ENCODE data around the gene EP400. TPM values are rescaled to one million over a fixed set of nuclear protein-coding genes. Genes with fewer than 3 reads are reported as not detected.
A peak's percentile ranks its signal among the peaks of the same experiment; 100 is the strongest.

The EP400 gene
- total and polyA plus RNA-seq, 9 of the 15 experiments (the other 6 are each of a cell fraction or from before 2014, with no cell fraction given), result 4.5 to 58.0 (median 7.0) TPM

DNA sequence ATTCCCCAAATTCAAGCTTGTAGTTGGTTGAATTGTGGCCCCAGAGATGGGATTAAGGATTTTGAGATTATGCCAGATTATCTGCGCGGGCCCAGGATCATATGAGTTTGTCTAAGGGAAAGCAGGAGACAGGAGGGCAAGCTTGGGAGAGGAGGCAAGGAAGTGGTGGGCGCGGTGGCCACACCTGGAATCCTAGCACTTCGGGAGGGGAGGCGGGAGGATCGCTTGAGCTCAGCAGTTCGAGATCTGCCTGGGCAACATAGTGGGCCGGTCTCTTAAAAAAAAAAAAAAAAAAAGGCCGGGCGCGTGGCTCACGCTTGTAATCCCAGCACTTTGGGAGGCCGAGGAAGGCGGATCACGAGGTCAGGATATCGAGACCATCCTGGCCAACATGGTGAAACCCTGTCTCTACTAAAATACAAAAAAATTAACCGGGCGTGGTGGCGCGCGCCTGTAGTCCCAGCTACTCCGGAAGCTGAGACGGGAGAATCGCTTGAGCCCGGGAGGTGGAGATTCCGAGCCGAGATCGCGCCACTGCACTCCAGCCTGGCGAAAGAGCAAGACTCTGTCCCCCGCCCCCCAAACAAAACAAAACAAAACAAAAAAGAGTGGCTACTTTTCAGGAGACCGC is 21.5 kb upstream of the EP400 start:
- H2AFZ ChIP-seq (ENCODE audit: low read depth, low read length), result peak overlapping the region; percentile 93
- peak overlapping the region; percentile 87 for H3K4me2 ChIP-seq (ENCODE audit: insufficient read depth, low read length)
- WGBS (ENCODE audit: insufficient coverage, low coverage, missing lambda C conversion rate), result 10% methylated on average over 26 of the region's 33 CpGs
- no peaks in the 10 kb centered on the region for H3K9me1 ChIP-seq (ENCODE audit: control insufficient read depth, insufficient read depth, low read length)
- peak in 2 of 4 experiments; percentile 12 to 73 for DNase-seq (ENCODE audit: extremely low read depth in 1 of 4, low spot score in 3 of 4)
- ChIA-PET CTCF (ENCODE audit: low intra/inter-chr PET ratio) (interaction anchor here (0.5 to 1.5 kb wide), 2 partner anchors 21 to 28 kb away, joined by 3 to 4 read pairs; partner anchors contain the start of gene EP400), POLR2A (interaction anchor here (1.1 to 2.6 kb wide), 4 partner anchors 9 to 66 kb away, joined by 3 to 11 read pairs (median 4); no protein-coding TSS in a partner anchor)
- peaks cover 36% of the 10 kb centered on the region for H3K79me2 ChIP-seq (ENCODE audit: control insufficient read depth, insufficient read depth, low read length)
- H4K20me1 ChIP-seq (replicated peaks; ENCODE audit: control insufficient read depth, insufficient read depth, low read length), result peaks cover 3% of the 10 kb centered on the region
- peaks cover 30% of the 10 kb centered on the region for H3K36me3 ChIP-seq (ENCODE audit: control insufficient read depth, insufficient read depth, low read length)
- H3K27ac ChIP-seq (ENCODE audit: extremely low read depth, low read depth, low read length), result peak overlapping the region; percentile 93
- H3K27me3 ChIP-seq (ENCODE audit: control insufficient read depth in 2 of 2, insufficient read depth in 2 of 2, low read length in 2 of 2), result no peaks in the 10 kb centered on the region
- H3K9ac ChIP-seq (ENCODE audit: insufficient read depth in 1 of 2, low read depth in 2 of 2, low read length in 2 of 2), result peak overlapping the region; percentile 79 to 96
- peaks cover 14 to 38% of the 10 kb centered on the region in 2 experiments; a peak in 4 of 5 replicates for H3K4me1 ChIP-seq (replicated peaks in 1 of 2; ENCODE audit: control insufficient read depth in 2 of 2, insufficient read depth in 2 of 2, low read length in 2 of 2)
- intact Hi-C loops (cut with micrococcal nuclease) (loop anchor here (1.0 kb wide), 1 partner anchor 68 kb away; no protein-coding TSS in a partner anchor), in situ Hi-C loops (cut with MboI) (no loop called here)
- peak; percentile 68 for ATAC-seq
- peak overlapping the region; percentile 84 for H3K4me3 ChIP-seq
- peak; percentile 84 for FAIRE-seq
- no TSS peak for BruUV-seq (replicated peaks)
- H3K9me3 ChIP-seq (replicated peaks; ENCODE audit: control insufficient read depth, insufficient read depth, low read depth, low read length), result no peaks in the 10 kb centered on the region
- TF ChIP-seq, protein P1, sequence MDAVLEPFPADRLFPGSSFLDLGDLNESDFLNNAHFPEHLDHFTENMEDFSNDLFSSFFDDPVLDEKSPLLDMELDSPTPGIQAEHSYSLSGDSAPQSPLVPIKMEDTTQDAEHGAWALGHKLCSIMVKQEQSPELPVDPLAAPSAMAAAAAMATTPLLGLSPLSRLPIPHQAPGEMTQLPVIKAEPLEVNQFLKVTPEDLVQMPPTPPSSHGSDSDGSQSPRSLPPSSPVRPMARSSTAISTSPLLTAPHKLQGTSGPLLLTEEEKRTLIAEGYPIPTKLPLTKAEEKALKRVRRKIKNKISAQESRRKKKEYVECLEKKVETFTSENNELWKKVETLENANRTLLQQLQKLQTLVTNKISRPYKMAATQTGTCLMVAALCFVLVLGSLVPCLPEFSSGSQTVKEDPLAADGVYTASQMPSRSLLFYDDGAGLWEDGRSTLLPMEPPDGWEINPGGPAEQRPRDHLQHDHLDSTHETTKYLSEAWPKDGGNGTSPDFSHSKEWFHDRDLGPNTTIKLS (IDR thresholded peaks at IDR 0.05; ENCODE audit: borderline replicate concordance, low read depth), result peak; percentile 17; the same call in 1 of the 2 replicates
- TF ChIP-seq ARID2 (IDR thresholded peaks at IDR 0.05) (no peak), L3MBTL2 (IDR thresholded peaks at IDR 0.05) (peak; percentile 51; the same call in 1 of the 2 replicates), TAF1 (IDR thresholded peaks at IDR 0.05; ENCODE audit: control insufficient read depth, extremely low read depth, insufficient read depth, low read length, severe bottlenecking) (peak; percentile 5), CXXC5 (CRISPR knock-in tag; IDR thresholded peaks at IDR 0.05) (peak; percentile 44; the same call in 1 of the 2 replicates), BCOR (IDR thresholded peaks at IDR 0.05) (peak; percentile 54; the same call in 1 of the 2 replicates), FOXK2 (conservative IDR thresholded peaks at IDR 0.05 in 1 of 2, IDR thresholded peaks at IDR 0.05 in 1 of 2; ENCODE audit: low read depth in 2 of 2) (peak in 1 of 2 experiments; percentile 53; a peak in 1 of 4 replicates), HDAC1 (IDR thresholded peaks at IDR 0.05) (peak in 1 of 2 experiments; percentile 17; a peak in 1 of 4 replicates), SMAD2 (IDR thresholded peaks at IDR 0.05; ENCODE audit: low read depth, low read length) (no peak), NCOA1 (IDR thresholded peaks at IDR 0.05; ENCODE audit: low read depth) (peak; percentile 33; the same call in 1 of the 2 replicates), NBN (IDR thresholded peaks at IDR 0.05; ENCODE audit: low read depth) (peak; percentile 91)
- TF ChIP-seq, protein P2, sequence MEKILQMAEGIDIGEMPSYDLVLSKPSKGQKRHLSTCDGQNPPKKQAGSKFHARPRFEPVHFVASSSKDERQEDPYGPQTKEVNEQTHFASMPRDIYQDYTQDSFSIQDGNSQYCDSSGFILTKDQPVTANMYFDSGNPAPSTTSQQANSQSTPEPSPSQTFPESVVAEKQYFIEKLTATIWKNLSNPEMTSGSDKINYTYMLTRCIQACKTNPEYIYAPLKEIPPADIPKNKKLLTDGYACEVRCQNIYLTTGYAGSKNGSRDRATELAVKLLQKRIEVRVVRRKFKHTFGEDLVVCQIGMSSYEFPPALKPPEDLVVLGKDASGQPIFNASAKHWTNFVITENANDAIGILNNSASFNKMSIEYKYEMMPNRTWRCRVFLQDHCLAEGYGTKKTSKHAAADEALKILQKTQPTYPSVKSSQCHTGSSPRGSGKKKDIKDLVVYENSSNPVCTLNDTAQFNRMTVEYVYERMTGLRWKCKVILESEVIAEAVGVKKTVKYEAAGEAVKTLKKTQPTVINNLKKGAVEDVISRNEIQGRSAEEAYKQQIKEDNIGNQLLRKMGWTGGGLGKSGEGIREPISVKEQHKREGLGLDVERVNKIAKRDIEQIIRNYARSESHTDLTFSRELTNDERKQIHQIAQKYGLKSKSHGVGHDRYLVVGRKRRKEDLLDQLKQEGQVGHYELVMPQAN (IDR thresholded peaks at IDR 0.05; ENCODE audit: borderline replicate concordance), result peak; percentile 23; the same call in 1 of the 2 replicates
- TF ChIP-seq, protein P3, sequence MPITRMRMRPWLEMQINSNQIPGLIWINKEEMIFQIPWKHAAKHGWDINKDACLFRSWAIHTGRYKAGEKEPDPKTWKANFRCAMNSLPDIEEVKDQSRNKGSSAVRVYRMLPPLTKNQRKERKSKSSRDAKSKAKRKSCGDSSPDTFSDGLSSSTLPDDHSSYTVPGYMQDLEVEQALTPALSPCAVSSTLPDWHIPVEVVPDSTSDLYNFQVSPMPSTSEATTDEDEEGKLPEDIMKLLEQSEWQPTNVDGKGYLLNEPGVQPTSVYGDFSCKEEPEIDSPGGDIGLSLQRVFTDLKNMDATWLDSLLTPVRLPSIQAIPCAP (CRISPR knock-in tag; IDR thresholded peaks at IDR 0.05; ENCODE audit: borderline replicate concordance), result no peak
